HG03159 (cell line): ENCODE data around the gene ATP6V1G1.
"Not testable (repeated sequence)": the region's sequence is repeated elsewhere in the genome, so short reads cannot be mapped to it uniquely, and the experiment has no call there.

Experiments used
- ATAC-seq: cut with Tn5 transposase; IDR thresholded peaks from one replicate; pipeline ENCODE4 v1.9.1; 2021; ENCODE audit warnings: mild to moderate bottlenecking, moderate library complexity; ENCODE audit not compliant: unreplicated experiment

Gene ATP6V1G1, protein sequence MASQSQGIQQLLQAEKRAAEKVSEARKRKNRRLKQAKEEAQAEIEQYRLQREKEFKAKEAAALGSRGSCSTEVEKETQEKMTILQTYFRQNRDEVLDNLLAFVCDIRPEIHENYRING

DNA sequence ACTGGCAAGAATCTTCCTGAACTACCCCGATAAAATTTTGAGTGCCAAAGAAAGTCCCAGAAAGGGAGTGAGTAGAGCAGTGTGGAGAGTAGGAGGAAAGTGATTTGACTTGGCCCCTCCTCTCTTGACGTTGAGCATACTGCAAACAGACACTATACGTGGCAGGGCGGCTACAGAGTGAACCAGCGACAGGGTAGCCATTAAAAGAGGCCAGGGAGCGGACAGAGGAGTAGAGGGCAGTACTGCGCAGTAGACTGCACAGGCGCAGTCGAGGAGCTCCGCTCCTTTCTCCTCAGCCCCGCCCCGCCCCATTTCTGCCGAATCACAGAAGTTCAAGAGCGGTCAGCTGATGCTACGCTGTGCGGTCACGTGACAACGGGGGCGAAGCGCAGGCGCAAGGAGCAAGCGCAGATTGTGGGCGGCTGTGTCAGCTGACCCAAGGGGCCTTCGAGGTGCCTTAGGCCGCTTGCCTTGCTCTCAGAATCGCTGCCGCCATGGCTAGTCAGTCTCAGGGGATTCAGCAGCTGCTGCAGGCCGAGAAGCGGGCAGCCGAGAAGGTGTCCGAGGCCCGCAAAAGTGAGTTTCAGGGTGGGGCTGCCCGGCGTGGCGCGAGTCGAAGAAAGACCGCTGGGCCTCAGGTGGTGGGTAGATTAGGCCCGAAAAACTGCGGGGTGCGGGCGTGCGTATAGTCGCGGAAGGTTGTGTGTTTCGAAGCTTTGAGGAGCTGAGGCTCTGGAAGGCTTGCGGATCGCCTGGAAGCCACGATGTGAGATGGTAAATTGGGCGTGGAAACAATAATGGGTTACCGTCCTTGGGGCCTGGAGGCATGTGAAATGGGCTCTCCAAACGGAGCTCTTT, at the start of gene ATP6V1G1:
ATP6V1G1 (plus strand) TSS at position 425 of the 858 bp plus-strand sequence; CDS start at position 495, 70 bp downstream.
- ATAC-seq = peak; percentile 93

DNA sequence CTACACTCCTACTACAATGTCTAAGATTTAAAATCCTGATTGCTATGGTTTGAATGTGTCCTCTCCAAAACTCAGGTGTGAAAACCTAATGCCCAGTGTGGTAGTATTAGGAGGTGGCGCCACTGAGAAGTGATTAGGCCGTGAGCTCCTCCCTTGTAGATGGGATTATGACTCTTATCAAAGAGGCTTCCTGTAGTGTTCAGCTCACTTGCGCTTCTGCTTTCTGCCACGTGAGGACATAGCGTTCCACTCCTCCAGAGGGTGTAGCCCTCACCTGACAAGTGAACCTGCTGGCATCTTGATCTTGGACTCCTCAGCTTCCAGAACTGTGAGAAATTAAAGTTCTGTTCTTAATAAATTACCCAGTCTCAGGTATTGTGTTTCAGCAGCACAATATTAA, 49.3 kb upstream of the ATP6V1G1 start:
- ATAC-seq = peak; percentile 80

DNA sequence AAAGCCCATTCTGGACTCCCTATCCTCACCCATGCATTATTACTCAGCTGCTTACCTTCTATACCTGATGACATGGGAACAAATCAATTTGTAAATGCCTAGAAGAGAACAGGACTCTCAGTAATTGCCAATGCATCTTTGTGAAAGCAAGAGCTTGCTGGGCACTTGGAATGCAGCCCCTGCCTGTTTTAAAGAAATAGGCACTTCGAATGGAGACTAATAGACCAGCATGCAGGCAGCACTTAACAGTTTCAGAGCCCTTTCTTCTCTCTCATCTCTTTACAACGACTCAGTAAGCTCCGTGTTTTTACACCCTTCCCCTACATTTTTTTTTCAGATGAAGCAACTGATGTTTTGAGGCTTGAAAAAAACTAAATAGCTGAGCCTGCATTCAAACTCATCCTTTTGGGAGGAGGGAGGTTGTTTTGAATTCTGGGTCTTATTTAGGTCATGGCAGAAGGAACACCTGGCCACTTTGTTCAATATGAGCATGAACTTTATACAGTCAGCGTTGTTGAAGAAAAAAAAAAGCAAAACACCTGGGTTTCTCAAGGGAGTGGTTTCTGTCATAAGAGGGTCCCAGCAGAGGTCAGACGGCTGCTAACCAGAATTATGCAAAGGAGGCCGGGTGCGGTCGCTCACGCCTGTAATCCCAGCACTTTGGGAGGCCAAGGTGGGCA, 47.7 kb upstream of the ATP6V1G1 start:
- no peak for ATAC-seq

DNA sequence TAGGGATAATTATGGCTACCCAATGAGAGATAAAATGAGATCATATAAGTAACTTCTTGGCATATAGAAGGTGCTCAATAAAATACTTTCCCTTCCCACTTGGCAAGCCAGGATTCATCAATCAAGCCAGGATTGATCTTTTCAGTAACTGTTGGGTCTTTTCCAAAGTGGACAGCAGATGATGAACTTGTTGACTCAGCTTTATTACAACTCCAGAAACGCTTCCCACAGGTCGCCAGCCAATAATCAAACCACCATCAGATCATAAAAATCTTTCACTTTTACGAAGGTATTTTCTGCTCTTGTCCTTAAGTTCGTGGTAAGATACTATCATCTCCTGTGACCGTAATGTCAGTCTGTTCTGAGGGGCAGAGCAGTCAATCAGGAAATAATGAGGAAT, 42.5 kb upstream of the ATP6V1G1 start:
- no peak for ATAC-seq

DNA sequence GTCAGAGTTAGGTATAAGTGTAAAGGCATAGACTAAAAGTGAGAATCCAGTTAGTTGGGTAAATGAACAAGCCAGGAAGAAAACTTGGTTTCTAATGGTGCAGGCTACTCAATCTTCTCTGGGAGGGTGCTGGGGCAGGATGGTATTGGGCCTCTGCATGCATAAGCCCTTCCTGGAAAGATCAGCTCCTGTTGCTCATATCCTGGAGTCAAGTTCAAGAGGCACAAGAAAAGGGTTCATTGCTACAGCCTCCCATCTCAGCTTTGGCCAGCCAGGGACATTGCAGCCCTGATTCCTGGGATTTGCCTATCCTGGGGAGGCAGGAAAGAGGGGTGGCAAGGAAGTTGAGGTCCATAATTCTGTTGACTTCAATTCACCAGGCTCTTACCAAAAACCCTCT, 40.7 kb upstream of the ATP6V1G1 start:
- ATAC-seq = no peak

DNA sequence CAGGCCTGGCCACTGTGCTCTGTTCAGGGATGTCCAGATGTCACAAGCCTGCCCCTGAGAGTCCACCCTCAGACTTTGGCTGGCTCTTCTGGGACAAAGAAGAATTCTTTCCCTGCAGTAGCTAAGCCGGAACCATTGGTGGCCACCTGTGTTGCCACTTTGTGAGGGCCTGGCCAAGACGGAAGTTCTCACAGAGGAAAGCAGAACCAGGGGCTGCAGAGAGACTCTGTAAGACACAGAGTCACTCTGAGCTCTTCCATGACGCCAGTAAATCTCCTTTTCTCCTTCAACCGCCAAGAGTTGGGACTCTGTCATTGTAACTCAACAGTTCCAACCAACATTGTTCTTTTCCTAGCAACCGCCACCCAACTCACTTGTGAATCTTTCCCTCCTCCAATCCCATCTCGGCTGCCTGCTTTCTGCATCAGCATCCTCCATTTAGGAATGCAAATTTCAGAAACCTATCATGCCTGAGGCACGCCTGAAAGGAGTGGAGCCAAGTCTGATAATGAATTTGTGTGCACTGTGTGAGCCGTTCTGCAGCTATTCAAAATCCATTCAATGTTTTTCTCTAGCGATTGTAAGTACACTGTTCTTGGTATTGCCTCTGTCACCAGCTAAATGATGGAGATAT, 37.8 kb upstream of the ATP6V1G1 start:
- ATAC-seq = no peak

DNA sequence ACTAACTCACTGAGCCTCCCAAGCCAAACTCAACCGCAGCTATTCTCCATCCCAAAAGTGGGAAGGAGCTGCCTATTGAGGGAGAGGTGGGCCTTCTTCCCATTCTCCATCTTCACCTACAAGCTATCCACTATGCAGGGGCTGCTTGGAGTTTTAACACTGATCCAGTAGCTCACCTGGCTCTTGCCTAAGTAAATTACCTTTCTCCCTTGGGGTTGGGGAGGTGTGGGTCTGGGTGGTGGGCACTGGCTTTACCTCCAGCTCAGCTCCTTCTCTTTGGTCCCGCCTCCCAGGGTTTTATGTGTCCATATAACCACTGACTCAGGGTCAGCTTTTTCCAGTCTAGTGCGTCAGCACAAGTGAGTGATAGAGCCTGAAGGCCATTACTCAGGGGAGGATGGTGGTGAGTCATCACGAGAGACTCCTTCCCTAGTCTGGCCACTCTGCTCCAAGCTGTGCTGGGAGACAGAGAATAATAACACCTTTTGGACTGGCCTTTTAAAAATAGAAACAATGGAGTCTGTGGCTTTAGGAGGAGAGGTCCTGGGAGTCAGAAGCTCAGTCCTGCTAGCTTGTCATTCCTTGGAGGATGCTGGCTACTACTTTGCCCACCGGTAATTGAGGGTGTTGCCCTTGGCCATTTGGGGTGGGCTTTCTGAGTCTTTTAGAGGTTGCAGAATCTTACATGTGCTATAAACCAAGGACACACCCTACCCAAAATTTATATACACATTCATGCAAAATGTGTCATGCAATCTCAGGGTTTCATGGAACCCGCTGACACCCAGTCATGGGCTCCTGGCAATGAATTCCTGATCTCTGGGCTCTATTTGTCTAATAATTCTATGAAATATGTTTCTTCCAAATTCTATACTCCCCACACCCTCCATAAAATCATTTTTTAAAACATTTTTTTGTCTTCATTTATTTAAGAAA, 35.6 kb upstream of the ATP6V1G1 start:
- no peak for ATAC-seq

DNA sequence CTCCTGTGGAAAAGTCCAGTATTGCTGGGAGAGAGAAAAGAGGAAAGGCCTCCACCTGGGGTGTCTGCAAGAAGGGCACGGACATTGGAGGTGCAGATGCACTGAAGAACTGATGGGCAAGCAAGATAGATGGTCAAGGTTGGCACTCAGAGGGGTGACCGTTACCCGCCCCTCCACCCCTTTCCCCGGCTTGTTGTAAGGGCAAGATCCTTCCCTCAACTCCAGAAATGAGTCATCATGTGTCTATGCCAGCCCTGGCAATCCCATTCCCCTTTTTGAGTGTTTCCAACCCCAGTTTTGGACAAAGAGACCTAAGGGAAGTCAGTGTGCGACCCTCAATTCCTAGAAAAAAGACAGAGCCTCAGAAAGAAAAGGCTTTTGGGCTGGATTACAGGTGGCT, 34.9 kb upstream of the ATP6V1G1 start:
- no peak for ATAC-seq

DNA sequence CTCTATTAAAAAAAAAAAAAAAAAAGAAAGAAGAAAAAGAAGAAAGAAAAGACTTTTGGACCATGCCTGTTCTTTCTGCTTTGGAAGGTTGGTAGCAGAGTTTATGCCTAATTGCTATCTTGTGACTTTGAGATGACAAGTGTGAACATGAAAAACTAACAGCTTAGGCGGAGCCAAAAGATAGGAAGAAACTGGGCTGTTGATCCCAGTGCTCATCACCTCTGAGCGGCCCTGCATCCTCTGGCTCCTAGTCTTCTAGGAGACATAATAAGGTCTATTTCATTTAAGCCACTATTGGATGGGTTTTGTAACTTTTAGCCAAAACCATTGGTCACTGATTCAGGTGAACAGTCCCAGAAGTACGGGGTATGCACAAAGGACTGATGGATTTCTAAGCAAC, 34.4 kb upstream of the ATP6V1G1 start:
- ATAC-seq = no peak

DNA sequence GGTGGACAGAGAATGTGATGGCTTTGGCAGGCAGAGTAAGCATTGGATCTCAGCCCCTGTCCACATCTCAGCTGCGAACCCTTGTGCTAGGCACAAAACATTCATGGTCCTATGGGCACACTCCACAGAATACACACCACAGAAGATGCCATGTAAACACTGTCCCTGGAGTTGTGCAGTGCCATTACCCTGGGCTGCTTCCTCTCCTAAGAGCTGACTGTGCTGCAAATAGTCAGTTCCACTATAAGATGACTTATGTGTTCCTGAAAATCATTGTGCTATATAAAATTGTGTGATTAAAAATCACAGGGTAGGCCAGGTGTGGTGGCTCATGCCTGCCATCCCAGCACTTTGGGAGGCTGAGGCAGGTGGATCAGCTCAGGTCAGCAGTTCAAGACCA, 31.9 kb upstream of the ATP6V1G1 start:
- no peak for ATAC-seq

DNA sequence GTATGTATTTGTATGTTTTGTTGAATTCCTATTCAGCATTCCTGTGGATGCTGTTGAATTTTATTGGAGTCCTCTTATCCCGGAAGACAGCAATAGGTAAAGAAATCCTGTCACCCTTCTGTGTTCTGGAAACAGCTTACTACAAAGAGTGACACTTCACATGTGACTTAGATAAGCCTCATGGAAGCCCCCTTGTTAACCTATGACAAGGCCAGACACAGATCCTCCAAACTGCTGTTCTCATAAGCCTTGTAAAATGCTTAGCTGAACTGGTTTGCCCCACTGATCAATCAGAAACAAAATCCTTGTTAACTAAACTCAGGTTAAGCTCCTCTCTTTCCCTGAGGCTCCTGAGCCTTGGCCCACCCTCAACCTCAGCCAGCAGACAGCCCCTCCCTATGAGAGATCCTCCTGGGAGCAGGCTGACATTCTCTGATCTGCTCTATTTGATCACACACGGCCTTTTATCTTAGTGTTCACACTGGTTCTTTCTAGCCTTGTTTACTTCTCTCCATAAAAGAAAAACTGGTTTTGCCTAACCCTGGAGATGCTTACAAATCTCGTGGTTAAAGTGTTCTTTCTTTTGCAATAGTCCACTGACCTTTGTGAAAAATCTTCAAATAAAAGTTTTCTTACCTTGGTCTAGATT, 29.4 kb upstream of the ATP6V1G1 start:
- no peak for ATAC-seq

DNA sequence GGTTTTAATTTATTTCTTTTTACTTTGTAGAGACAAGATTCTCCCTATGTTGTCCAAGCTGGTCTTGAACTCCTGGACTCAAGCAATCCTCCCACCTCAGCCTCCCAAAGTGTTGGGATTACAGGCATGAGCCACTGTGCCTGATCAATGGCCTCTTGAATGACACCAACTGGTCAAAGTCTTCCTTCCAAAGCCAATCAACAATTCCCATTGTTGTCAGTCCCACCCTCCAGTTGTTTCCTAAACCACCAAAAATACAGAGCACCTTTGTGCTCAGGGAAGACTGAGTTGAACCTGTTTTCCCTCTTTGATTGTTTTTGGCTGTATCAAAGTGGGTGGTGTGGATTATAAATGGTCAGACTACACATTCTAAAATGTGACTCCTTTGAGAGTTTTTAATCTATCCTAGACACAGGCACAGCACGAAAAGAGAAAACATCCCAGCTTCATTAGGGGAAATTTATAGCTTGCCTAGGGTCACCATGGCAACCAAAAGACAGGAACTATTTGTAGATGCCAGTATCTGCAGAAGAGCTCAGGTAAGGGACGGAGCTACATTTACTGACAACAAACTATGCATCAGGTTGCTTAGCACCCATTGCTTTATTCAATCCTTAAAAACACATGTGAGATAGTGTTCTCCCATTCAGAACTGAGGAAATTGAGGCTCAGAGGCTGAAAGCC, 27.6 kb upstream of the ATP6V1G1 start:
- no peak for ATAC-seq

DNA sequence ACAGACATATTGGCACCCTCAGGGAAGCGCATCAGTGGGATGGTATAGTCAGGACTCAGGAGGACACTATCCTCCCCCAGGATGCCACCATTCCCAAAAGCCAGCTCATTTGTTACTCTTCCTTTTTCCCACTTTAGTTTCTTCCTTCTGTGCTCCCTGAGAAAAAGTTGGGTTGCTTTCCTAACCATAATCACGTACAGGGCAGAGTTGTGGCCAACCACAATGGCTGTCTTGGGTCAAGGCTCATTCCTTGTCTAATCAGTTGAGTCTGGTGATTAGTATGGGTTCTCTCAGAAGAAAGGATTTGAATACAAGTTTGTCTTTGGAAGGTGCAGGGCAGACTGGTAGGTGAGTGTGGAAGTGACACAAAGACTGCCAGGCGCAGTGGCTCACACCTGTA, 26.6 kb upstream of the ATP6V1G1 start:
- no peak for ATAC-seq

DNA sequence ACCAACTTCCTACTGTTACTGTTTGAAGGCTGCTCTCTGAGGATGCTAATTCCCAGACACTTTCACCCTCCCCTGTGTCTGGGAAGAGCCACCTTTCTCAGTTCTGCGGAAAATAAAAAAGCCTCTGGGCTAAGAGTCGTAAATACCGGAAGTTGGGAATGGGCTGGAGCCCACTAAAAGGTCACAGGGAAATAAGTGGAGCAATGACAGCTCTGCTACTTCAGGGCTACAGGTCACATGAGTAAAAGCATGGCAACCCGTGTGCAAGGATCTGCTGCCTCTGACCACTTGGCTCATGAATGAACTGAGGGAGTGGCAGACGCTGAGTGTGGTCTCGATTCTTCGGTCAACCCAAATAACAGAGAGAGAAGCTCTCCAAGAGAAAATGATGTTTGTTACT, 25.8 kb upstream of the ATP6V1G1 start:
- ATAC-seq = no peak

DNA sequence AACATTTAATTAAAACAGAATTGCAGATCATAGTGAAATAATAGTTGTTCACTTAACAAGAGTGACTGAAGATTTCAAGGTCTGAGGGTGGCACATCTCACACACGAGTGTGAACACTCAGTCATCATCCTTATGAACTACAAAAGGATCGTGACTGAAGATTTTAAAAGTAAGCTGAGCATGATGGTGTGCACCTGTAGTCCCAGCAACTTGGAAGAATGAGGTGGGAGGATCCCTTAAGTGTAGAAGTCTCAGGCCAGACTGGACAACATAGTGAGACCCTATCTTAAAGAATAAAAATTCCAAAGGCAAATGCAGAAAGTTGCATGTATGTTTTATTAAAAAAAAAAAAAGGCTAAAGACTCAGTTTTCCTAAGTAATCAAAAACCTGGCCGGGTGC, 22.4 kb upstream of the ATP6V1G1 start:
- no peak for ATAC-seq

DNA sequence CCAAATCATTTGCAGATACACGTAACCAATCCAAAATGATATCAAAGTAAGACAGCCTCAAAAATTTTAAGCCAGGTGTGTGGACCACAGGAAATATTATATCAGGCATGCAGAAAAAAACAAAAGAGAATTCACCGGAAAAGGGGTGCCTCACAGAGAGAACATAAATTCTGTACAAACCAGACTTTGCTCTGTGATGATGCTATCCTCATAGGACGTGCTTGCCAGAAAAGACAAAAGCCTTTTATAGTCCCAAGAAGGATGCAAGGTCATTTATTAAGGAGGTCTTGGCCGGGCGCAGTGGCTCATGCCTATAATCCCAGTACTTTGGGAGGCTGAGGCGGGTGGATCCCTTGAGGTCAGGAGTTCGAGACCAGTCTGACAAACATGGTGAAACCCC, 16.8 kb upstream of the ATP6V1G1 start:
- ATAC-seq = no peak

DNA sequence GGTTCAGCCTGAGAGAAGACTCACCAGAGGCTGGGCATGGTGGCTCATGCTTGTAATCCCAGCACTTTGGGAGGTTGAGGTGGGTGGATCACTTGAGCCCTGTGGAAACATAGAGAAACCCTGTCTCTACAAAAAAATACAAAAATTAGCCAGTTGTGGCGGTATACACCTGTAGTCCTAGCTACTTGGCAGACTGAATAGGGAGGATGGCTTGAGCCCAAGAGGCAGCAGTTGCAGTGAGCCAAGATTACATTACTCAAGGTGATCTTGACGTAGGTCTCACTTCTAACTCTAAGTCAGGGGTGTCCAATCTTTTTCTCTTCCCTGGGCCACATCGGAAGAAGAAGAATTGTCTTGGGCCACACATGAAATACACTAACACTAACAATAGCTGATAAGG, 16.2 kb upstream of the ATP6V1G1 start:
- ATAC-seq = no peak

DNA sequence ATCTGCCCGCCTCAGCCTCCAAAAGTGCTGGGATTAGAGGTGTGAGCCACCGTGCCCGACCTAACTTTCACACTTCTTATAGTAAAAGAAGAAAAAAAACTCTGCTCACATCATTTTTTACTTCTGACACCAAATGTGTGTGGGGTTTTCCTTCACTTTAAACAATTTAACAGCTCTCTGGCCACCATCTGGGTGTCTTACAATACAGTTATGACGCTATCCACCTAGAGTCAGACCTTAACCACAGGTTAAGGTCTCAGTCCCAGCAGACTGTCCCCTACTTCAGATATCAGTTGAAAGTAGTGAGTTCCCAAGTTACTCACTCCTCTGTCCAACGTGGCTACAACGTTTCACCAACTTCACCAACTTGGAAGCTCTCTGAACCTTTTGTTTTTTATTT, 15.4 kb upstream of the ATP6V1G1 start:
- ATAC-seq = no peak

DNA sequence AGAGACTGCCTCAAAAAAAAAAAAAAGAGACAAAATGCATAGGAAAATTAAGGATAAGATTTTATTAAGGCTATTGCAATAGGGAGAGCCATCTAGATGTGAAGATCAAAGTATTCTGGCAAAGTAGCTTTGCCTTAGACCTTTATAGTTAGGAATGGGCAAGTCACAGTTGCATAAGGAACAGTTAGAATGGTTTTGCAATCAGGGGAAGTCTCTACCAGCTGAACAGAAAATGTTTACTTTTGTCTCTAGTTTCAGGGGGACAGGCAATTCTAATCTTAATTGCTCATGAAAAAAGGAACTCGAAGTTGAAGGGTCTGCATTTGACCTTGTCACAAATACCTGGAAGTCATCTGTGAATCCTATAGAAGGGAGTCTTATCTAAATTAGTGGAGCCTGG, 13.1 kb upstream of the ATP6V1G1 start:
- ATAC-seq = no peak

DNA sequence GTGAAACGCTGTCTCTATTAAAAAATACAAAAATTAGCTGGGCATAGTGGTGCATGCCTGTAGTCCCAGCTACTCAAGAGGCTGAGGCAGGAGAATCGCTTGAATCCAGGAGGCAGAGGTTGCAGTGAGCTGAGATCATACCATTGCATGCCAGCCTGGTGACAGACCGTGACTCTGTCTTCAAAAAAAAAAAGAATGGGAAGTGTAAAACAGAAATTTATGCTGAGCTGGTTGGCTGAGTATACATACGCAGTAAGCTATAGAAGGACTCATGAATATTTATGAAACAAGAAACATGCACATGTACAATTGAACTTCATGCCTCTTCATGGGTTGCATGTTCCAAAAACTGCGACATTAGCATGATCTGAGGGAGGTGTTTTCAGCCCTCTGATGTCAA, 10.8 kb upstream of the ATP6V1G1 start:
- ATAC-seq = not testable (repeated sequence)
